HepG2 (cell line): ENCODE results near the gene FAM83C. TPM values are rescaled to one million over a fixed set of nuclear protein-coding genes. Genes with fewer than 3 reads are reported as not detected.

ENCODE experiments used
- ADNP ChIP-seq: sonication (generic); formaldehyde crosslinking; IDR thresholded peaks from 2 replicates; pipeline ENCODE4 v1.4.0; 2020; ENCODE audit warnings: missing genetic modification reagents
- BRCA1 ChIP-seq: sonication (generic); formaldehyde crosslinking; IDR thresholded peaks from 2 replicates; pipeline ENCODE4 v1.4.0; 2020; ENCODE audit warnings: missing genetic modification reagents
- BRD4 ChIP-seq: sonication (generic); formaldehyde crosslinking; IDR thresholded peaks from 2 replicates; pipeline ENCODE4 v1.4.0; 2020; ENCODE audit warnings: missing genetic modification reagents
- CHD4 ChIP-seq: fragments of 200-600 bp; sonication (generic); IDR thresholded peaks from 2 replicates; pipeline ENCODE4 v1.7.0; 2017; ENCODE audit warnings: mild to moderate bottlenecking, low read length, borderline replicate concordance
- FOXM1 ChIP-seq: sonication (generic); formaldehyde crosslinking; IDR thresholded peaks from 2 replicates; pipeline ENCODE4 v1.5.0; 2020; ENCODE audit warnings: missing genetic modification reagents
- KIAA2018 ChIP-seq: sonication (generic); formaldehyde crosslinking; IDR thresholded peaks from 2 replicates; pipeline ENCODE4 v1.5.0; 2020; ENCODE audit warnings: mild to moderate bottlenecking, missing genetic modification reagents, borderline replicate concordance
- LCORL ChIP-seq, 2 experiments: fragments of 450-650 bp in 1 of 2; sonication (generic) in 1 of 2; formaldehyde crosslinking in 1 of 2; IDR thresholded peaks; 2 replicates each; pipeline versions ENCODE4 v1.5.0 to v1.6.1; 2017 to 2020; ENCODE audit warnings: antibody characterized with exemption in 1 of 2, missing genetic modification reagents in 1 of 2
- MTF2 ChIP-seq: sonication (generic); formaldehyde crosslinking; IDR thresholded peaks from 2 replicates; pipeline ENCODE4 v1.5.0; 2020; ENCODE audit warnings: missing genetic modification reagents, borderline replicate concordance
- NFYC ChIP-seq: IDR thresholded peaks from 2 replicates; pipeline ENCODE4 v1.6.1; 2016; ENCODE audit warnings: missing genetic modification reagents, missing compliant biosample characterization
- PCBP2 ChIP-seq: fragments of 200-400 bp; formaldehyde crosslinking; optimal IDR thresholded peaks from 2 replicates; pipeline ENCODE3; 2018; ENCODE audit warnings: low read length, low read depth; ENCODE audit not compliant: poor library complexity, severe bottlenecking
- RERE ChIP-seq: IDR thresholded peaks from 2 replicates; pipeline ENCODE4 v1.6.1; 2016; ENCODE audit warnings: low read depth, missing genetic modification reagents, missing compliant biosample characterization
- TSC22D2 ChIP-seq: sonication (generic); formaldehyde crosslinking; IDR thresholded peaks from 2 replicates; pipeline ENCODE4 v1.5.1; 2020; ENCODE audit warnings: missing genetic modification reagents, mild to moderate bottlenecking, borderline replicate concordance
- ZNF775 ChIP-seq: sonication (generic); formaldehyde crosslinking; IDR thresholded peaks from 2 replicates; pipeline ENCODE4 v1.4.0; 2020; ENCODE audit warnings: missing genetic modification reagents, mild to moderate bottlenecking, moderate library complexity, borderline replicate concordance
- polyA plus RNA-seq, 8 experiments: library from polyadenylated mRNA; depleted of rRNA in 3 of 8; stranded (reverse) in 7 of 8; unstranded in 1 of 8; fragments of >200 nt; fragmentation: Illumina TruSeq in 4 of 8; extraction: Trizol in 4 of 8; gene quantifications; 2 replicates each; pipeline versions ENCODE4 v1.2.1 to v1.2.3, GENCODE V29; 2011 to 2016; ENCODE audit warnings: low read depth in 4 of 8, missing spikeins in 1 of 8, mixed read lengths in 1 of 8; ENCODE audit not compliant: insufficient read depth in 1 of 8
- total RNA-seq, 5 experiments: library from RNA; depleted of rRNA; stranded (reverse); fragments of >200 nt; fragmentation: Illumina TruSeq; extraction: Trizol; gene quantifications; 2 replicates each; pipeline ENCODE4 v1.2.3, GENCODE V29; 2016; ENCODE audit warnings: low read depth in 1 of 5
- TF ChIP-seq, protein P1 (sequence below): sonication (generic); formaldehyde crosslinking; conservative IDR thresholded peaks from 2 replicates; pipeline ENCODE4 v1.5.0; 2020; ENCODE audit warnings: missing genetic modification reagents

The FAM83C gene
- total and polyA plus RNA-seq, 2 of the 13 experiments (the other 11 are each of a cell fraction or from before 2014, with no cell fraction given): 0.04 TPM; not detected in 1

- 0 out of 2 replicates have a peak, but pooled peaks have one; percentile 2 for TF ChIP-seq RERE (CRISPR knock-in tag)
- TF ChIP-seq BRD4 (CRISPR knock-in tag): no peak
- TF ChIP-seq, protein P1, sequence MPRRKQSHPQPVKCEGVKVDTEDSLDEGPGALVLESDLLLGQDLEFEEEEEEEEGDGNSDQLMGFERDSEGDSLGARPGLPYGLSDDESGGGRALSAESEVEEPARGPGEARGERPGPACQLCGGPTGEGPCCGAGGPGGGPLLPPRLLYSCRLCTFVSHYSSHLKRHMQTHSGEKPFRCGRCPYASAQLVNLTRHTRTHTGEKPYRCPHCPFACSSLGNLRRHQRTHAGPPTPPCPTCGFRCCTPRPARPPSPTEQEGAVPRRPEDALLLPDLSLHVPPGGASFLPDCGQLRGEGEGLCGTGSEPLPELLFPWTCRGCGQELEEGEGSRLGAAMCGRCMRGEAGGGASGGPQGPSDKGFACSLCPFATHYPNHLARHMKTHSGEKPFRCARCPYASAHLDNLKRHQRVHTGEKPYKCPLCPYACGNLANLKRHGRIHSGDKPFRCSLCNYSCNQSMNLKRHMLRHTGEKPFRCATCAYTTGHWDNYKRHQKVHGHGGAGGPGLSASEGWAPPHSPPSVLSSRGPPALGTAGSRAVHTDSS (CRISPR knock-in tag): no peak
- TF ChIP-seq TSC22D2 (CRISPR knock-in tag): no peak
- no peak for TF ChIP-seq BRCA1 (CRISPR knock-in tag)
- TF ChIP-seq ZNF775: no peak
- no peak for TF ChIP-seq FOXM1
- no peak for TF ChIP-seq MTF2
- TF ChIP-seq PCBP2: peak; percentile 10
- no peak for TF ChIP-seq NFYC (CRISPR knock-in tag)
- TF ChIP-seq ADNP (CRISPR knock-in tag): no peak
- no peak for TF ChIP-seq KIAA2018 (CRISPR knock-in tag)
- TF ChIP-seq LCORL (IDR thresholded peaks at IDR 0.05): no peak
- peak; percentile 14; the same call in 1 of the 2 replicates for TF ChIP-seq LCORL (CRISPR knock-in tag; IDR thresholded peaks at IDR 0.05)
- TF ChIP-seq CHD4: peak; percentile 25; the same call in 1 of the 2 replicates
Measured at GRCh38 chr20:35285806-35286076, 6.5 kb downstream of the FAM83C start (continued).
